Esophagus (tissue), 2 donors: ENCODE measurements around the gene FASTK. TPM values are rescaled to one million over a fixed set of nuclear protein-coding genes. Genes with fewer than 3 reads are reported as not detected.

Experiments used
- H3K27ac ChIP-seq, 2 donors: one replicate each; pipeline ENCODE4 v1.5.1; 2013; ENCODE audit warnings: low read depth in 2 of 2, mild to moderate bottlenecking in 2 of 2, inconsistent platforms in 1 of 2, low read length in 1 of 2, moderate library complexity in 1 of 2
- H3K27me3 ChIP-seq, 2 donors: one replicate each; pipeline ENCODE4 v1.6.1; 2013; ENCODE audit warnings: low read length in 2 of 2, control low read depth in 1 of 2, mild to moderate bottlenecking in 1 of 2; ENCODE audit not compliant: insufficient read depth in 2 of 2, control insufficient read depth in 1 of 2
- H3K36me3 ChIP-seq, 2 donors: one replicate each; pipeline ENCODE4 v1.6.1; 2013; ENCODE audit warnings: low read length in 1 of 2; ENCODE audit not compliant: control insufficient read depth in 2 of 2, insufficient read depth in 2 of 2
- H3K4me1 ChIP-seq, 2 donors: one replicate each; pipeline ENCODE4 v1.6.1; 2013; ENCODE audit warnings: low read length in 1 of 2; ENCODE audit not compliant: control insufficient read depth in 2 of 2, insufficient read depth in 2 of 2
- H3K4me3 ChIP-seq, 2 donors: one replicate each; pipeline ENCODE4 v1.5.1; 2013; ENCODE audit warnings: low read length in 2 of 2, mild to moderate bottlenecking in 2 of 2, low read depth in 1 of 2, moderate library complexity in 1 of 2
- H3K9me3 ChIP-seq, 2 donors: one replicate each; pipeline ENCODE4 v1.6.1; 2013; ENCODE audit warnings: mild to moderate bottlenecking in 2 of 2, low read depth in 1 of 2, low read length in 1 of 2, moderate library complexity in 1 of 2; ENCODE audit not compliant: control insufficient read depth in 2 of 2, insufficient read depth in 1 of 2
- WGBS, 2 donors: extraction: QIAGEN DNeasy Blood & Tissue Kit; methylation state at CpG; one replicate each; pipeline ENCODE4 v1.1.7; 2013; 5-methylcytosine and 5-hydroxymethylcytosine counted together
- polyA plus RNA-seq, 2 donors: library from polyadenylated mRNA; stranded (reverse); fragments of 200-250 nt; gene quantifications; one replicate each; pipeline ENCODE4 v1.2.3, GENCODE V29; 2013
- donor health status: healthy with polysubstance abuse.
- donor health status: Bipolar disorder and iron deficiency.

Gene FASTK
- polyA plus RNA-seq, 2 donors = 80.0 to 144 TPM

DNA sequence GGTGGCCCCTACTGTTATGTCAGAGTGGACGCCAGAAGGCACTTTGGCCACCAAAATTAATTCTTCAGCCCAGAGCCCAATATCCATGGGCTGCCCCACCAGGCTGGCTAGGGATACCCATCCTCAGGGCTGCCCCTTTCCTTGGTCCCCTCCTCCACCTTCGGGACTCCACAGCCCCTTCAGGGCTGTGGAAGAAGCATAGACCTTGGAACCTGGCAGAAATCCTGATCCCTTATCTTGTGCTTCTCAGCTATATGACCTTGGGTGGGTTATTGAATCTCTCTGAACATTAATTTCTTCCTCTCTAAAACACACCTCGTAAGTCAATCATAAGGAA is 3.2 kb upstream of the FASTK start:
- no peaks in the 10 kb centered on the region for H3K27me3 ChIP-seq
- peaks cover 19 to 33% of the 10 kb centered on the region in 2 donors for H3K4me1 ChIP-seq
- no peaks in the 10 kb centered on the region for H3K9me3 ChIP-seq
- H3K36me3 ChIP-seq = no peaks in the 10 kb centered on the region
- H3K27ac ChIP-seq = no peak overlapping the region
- peak overlapping the region; percentile 71 to 92 for H3K4me3 ChIP-seq
- WGBS, 2 donors = 20 to 35% methylated on average over 3 of the region's 3 CpGs

DNA sequence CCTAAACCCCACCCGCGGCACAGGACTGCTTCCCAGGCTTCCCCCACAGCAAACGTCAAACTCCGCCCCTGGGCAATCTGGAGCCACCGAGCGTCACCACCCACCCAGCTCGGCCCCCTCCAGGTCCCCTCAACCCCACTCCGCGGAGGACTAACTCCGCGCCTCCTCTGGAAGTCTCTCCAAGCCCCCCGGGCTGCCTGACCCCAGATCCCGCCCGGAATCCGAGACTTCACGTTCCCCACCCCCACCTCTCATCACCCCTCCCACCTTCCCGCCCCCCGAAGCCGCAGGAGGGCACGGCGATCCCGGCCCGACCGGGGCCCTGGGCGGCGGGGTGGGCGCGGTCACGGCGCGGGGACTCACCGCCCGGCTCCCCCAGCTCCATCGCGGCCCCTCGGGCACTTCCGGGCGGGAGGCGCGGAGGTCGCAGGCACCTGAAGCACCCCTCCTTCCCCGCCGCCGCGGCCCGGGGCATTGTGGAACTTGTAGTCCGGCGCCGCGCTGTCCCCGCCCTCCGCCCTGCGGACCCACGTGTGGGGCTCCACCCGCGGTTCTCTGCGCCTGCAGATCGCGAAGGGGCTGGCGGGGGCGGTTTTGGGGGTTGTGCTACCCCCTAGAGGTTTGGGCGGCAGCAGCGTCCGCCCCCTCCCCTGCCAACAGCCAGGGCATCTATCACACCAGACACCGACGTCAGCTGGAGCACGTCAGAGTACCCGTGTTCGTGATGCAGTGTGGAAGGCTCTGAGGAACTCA is 2.6 kb upstream of the FASTK start, which contains the start of gene TMUB1:
TMUB1 (minus strand) TSS at position 423 of the 753 bp plus-strand sequence. CDS start 930 bp downstream, outside the sequence.
- H3K36me3 ChIP-seq = no peaks in the 10 kb centered on the region
- H3K4me1 ChIP-seq = peaks cover 22 to 28% of the 10 kb centered on the region in 2 donors
- peak within 1 kb of the TSS; percentile 85 to 95 for H3K27ac ChIP-seq
- WGBS, 2 donors = 1% methylated on average over 61 to 69 of the region's 69 CpGs
- no peaks in the 10 kb centered on the region for H3K27me3 ChIP-seq
- H3K4me3 ChIP-seq = peak within 1 kb of the TSS; percentile 71 to 92
- H3K9me3 ChIP-seq = no peaks in the 10 kb centered on the region

DNA sequence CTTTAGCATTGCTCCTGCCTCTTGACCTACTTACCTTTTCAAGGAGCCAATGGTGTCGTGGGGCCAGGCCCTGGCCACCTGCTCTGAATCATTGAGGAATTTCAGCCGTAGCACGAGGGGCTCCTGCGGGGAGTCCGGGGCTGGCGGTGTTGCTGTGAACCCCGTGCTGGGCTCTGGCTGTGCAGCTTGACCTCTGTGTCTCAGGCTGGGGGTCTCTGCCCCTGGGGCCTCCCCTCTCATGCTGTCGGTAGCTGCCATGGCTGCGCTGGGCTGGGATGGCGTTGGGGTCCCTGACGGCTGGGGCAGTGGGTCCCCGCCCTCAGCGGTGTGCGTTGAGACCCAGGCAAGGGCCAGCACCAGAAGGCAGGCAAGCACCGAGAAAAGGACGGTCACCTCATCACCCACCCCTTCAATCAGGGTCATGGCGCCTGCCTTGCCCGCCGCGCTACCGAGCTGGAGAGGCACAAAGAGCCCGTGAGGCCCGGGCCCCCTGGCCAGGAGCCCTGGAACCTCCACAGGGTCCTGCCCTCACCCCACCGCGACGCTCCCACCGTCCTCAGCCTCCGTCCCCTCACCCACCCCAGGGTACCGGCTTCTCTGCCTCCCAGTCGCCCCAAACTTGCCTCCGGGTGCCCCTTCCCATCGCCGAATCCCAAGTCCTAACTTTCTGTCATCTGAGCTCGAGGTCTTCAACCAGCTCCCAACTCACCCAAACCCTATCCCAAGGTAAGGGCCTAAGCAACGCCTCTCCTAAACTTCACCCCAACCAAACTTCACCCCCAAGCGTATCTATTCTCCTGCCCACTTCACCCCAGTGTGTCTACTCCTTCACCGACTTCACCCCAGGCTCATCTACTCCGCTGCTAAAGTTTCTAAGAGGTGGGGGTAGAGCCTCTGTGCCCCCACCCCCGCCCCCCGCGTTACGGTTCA is 1.8 kb upstream of the FASTK start:
- no peaks in the 10 kb centered on the region for H3K36me3 ChIP-seq
- H3K27ac ChIP-seq = peak overlapping the region; percentile 95 to 97
- WGBS, 2 donors = 44 to 47% methylated on average over 36 to 42 of the region's 42 CpGs
- H3K4me3 ChIP-seq = peak overlapping the region; percentile 71 to 92
- peaks cover 17 to 26% of the 10 kb centered on the region in 2 donors for H3K4me1 ChIP-seq
- H3K27me3 ChIP-seq = no peaks in the 10 kb centered on the region
- no peaks in the 10 kb centered on the region for H3K9me3 ChIP-seq

DNA sequence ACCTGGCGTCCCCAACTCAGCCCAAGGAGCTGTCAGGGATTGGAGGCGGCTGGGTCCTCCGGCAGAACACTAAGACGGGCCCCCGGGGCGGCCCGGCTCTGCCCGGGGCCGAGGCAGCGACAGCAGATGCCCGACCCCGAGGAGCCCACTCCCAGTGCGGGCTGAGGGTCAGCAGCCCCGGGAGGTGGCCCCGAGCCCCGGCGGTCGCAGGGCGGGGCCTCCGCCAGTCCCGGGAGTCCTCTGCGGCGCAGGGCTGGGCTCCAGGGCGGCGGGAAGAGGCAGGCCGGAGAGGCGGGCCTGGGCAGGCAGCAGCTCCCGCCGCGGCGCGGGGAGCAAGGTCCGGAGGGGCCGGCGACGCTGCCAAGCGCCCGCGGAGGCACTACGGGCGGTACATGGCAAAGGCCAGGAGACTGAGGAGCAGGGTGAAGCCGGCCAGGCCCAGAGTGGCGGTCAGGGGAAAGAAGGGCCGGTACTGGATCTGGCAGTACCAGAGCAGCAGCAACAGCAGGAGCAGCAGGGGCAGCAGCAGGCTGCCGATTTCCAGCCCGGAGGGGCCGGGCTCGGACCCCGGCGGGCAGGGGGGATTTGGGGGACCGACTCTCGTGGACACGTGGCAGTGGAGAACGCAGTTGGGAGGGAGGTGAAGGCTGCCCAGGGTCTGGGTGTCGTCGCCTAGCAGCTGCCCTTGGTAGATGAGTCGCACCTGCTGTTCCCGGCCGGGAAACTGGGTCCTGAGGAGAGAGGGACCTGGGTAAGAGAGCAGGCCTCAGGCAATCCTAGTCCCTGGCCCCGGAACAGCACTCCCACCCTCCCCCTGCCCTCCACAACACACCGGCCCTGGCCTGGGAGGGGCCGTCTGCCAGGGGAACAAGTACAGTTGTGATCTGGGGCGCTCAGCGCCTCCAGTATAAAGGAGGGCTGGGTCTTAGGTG is 827 bp upstream of the FASTK start:
- Histone ChIP-seq H3K4me3 (peak overlapping the region; percentile 71 to 92), H3K27me3 (no peaks in the 10 kb centered on the region), H3K4me1 (peaks cover 17 to 26% of the 10 kb centered on the region in 2 donors), H3K9me3 (no peaks in the 10 kb centered on the region), H3K36me3 (peaks cover 0 to 7% of the 10 kb centered on the region in 2 donors), H3K27ac (peak overlapping the region; percentile 95 to 97)
- WGBS, 2 donors = 20 to 21% methylated on average over 59 to 64 of the region's 64 CpGs

DNA sequence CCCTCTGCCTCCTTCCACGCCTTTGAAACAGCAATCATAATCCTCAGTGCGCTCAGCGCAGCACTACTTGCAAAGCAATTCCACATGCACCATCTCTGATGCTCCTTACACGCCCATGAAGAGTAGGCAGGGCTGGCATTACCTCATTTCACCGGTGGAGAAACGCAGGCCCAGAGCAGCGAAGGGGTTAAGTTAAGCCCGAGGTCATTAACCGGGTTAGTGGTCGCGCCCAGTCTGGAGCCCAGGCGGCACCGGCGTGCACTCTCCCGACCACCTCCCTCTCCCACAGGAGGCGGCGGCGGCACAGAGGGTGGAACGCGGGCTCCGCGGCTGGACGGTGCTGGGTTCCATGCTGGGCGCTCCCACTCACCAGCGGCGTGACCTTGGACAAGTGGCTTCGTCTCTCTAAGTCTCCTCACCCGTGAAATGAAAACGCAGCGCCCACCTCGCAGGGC is 515 bp downstream of the FASTK start:
- H3K4me3 ChIP-seq = peak overlapping the region; percentile 71 to 92
- H3K36me3 ChIP-seq = peaks cover 6 to 20% of the 10 kb centered on the region in 2 donors
- H3K9me3 ChIP-seq = no peaks in the 10 kb centered on the region
- peak overlapping the region; percentile 94 to 97 for H3K27ac ChIP-seq
- 0% methylated on average over 31 of the region's 31 CpGs for WGBS, 2 donors
- H3K27me3 ChIP-seq = no peaks in the 10 kb centered on the region
- H3K4me1 ChIP-seq = peaks cover 17 to 26% of the 10 kb centered on the region in 2 donors

DNA sequence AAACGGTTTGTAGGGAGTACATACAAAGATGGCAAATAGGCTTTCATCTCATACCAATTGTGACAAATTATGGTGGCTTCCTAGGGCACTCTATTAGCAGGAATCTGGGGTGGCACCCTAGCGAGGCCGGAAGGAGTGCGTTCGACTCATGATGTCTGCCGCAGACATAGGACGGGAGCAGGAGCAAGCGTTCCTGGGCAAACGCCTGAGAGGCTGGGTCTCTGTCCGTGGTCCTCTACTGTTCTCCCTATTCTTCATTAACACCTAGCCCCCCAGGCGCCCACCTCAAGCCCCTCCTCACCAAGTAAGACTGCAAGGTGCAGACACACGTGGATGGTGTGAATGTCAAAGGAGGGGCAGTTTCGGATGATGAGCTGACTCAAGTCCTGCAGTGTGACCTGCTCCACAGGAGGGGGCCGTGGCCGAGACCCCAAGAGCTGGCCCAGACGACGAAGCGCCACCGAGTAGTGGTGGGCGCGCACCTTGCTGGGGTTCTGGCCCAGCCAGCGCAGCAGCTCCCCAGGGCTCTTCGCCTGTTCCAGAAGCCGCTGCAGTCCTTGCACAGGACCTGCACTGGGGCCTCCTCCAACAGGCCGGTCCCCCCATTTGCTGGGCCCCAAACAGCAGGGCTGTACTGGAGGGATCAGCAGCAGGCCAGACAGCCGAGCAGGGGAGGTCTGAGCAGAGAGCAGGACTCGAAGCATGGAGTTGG is 1.3 kb downstream of the FASTK start:
- Histone ChIP-seq H3K27ac (peak overlapping the region; percentile 94 to 97), H3K27me3 (no peaks in the 10 kb centered on the region), H3K4me1 (peaks cover 17 to 26% of the 10 kb centered on the region in 2 donors), H3K9me3 (no peaks in the 10 kb centered on the region), H3K4me3 (peak overlapping the region; percentile 71 to 92), H3K36me3 (peaks cover 6 to 27% of the 10 kb centered on the region in 2 donors)
- 75 to 76% methylated on average over 27 of the region's 27 CpGs for WGBS, 2 donors

DNA sequence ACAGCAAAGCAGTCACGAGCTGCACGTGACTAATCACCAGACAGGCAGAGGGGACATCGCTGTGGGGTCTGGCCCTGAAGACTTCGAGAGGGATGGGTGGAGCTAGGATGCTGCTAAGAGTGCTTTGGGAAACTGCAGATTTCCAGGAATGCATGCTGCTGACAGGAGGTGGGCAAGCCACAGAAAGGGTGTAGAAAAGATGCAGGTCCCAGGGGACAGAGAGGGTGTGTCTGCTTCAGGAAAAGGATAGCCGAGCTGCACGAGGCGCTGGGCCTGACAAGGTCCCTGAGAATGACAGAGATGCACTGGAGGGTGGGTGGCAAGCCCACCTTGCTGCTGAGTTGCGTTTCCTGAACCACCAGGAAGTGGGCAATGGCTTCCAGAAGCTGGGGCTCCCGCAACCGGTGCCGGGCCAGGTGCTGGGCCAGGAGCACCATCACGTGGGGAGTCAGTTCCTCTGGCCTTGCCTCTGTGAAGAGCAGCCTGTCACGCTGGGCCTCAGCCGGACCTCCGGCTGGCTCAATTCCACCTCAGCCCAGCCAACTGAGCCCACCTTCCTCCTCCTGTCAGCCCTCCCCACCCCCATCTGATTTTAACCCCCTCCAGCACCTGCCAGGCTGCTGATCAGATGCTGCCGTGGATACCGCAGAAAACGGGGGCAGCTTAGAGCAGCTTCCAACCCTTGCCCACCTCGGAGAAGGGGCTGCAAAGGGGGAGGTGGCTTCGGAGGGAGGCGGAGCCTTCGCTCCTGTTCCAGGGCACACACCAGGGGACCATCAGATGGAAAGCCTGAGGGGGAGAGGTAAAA is 2.2 kb downstream of the FASTK start:
- Histone ChIP-seq H3K27me3 (no peaks in the 10 kb centered on the region), H3K36me3 (peaks cover 6 to 32% of the 10 kb centered on the region in 2 donors), H3K27ac (no peak overlapping the region), H3K4me1 (peaks cover 17 to 22% of the 10 kb centered on the region in 2 donors), H3K4me3 (no peak overlapping the region), H3K9me3 (no peaks in the 10 kb centered on the region)
- 49 to 57% methylated on average over 22 of the region's 22 CpGs for WGBS, 2 donors

DNA sequence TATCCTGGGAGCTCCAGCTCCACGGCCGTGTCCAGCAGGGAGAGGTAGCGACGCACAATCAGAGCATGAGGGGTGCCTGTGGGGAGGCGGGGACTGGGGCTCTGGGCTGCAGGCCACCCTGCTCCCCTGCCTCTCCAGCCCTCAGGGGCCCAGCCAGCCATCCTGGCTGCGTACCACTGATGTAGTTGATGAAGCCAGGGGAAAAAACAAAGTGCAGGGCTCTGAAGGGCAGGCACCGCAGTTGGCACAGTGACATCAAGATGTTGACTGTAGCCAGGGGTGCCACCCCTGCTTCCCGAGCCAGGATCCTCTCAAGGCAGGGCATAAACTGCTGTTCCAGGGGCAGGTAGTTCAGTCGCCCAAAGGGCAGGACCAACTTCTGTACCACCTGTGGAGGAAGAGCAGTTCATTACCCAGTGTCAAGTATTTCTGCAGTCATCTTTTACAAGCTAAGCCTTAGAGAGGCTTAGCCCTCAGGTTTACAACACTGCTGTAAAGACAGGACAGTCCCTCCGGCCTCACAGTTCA is 2.8 kb downstream of the FASTK start:
- Histone ChIP-seq H3K27me3 (no peaks in the 10 kb centered on the region), H3K9me3 (no peaks in the 10 kb centered on the region), H3K36me3 (peaks cover 6 to 32% of the 10 kb centered on the region in 2 donors), H3K4me1 (peaks cover 17 to 22% of the 10 kb centered on the region in 2 donors), H3K4me3 (no peak overlapping the region), H3K27ac (no peak overlapping the region)
- 65 to 68% methylated on average over 10 of the region's 10 CpGs for WGBS, 2 donors
